ENCODE measurements around the gene REP15. TPM values are rescaled to one million over a fixed set of nuclear protein-coding genes. Genes with fewer than 3 reads are reported as not detected.
A peak's percentile ranks its signal among the peaks of the same experiment; 100 is the strongest.

Gene REP15
- total RNA-seq, 2 donors from 2014 or later: 2.4 to 7.6 TPM

- peak within 1 kb of the TSS; percentile 95 for H3K4me3 ChIP-seq (ENCODE audit: low read length)
- no peaks in the 10 kb centered on the region for H3K36me3 ChIP-seq (ENCODE audit: control insufficient read depth, insufficient read depth, low read length)
- H3K27ac ChIP-seq (ENCODE audit: low read depth, low read length): peak within 1 kb of the TSS; percentile 54
- Mint-ChIP-seq H3K27ac (peak within 1 kb of the TSS; percentile 90), H3K36me3 (ENCODE audit: low read depth) (peaks cover 28% of the 10 kb centered on the region), H3K4me3 (peak within 1 kb of the TSS; percentile 85), H3K9me3 (peaks cover 6% of the 10 kb centered on the region), H3K4me1 (peaks cover 13% of the 10 kb centered on the region), H3K27me3 (ENCODE audit: insufficient read depth) (peaks cover 17% of the 10 kb centered on the region)
- no peaks in the 10 kb centered on the region for H3K4me1 ChIP-seq (ENCODE audit: control insufficient read depth, insufficient read depth, low read length)
- DNase-seq: peak; percentile 98
- WGBS, 2 experiments (ENCODE audit: insufficient coverage in 1 of 2, insufficient read length in 1 of 2): 0% methylated on average over 23 to 46 of the region's 46 CpGs
- H3K9me3 ChIP-seq (ENCODE audit: control insufficient read depth, low read length): no peaks in the 10 kb centered on the region
- TF ChIP-seq, protein P1, sequence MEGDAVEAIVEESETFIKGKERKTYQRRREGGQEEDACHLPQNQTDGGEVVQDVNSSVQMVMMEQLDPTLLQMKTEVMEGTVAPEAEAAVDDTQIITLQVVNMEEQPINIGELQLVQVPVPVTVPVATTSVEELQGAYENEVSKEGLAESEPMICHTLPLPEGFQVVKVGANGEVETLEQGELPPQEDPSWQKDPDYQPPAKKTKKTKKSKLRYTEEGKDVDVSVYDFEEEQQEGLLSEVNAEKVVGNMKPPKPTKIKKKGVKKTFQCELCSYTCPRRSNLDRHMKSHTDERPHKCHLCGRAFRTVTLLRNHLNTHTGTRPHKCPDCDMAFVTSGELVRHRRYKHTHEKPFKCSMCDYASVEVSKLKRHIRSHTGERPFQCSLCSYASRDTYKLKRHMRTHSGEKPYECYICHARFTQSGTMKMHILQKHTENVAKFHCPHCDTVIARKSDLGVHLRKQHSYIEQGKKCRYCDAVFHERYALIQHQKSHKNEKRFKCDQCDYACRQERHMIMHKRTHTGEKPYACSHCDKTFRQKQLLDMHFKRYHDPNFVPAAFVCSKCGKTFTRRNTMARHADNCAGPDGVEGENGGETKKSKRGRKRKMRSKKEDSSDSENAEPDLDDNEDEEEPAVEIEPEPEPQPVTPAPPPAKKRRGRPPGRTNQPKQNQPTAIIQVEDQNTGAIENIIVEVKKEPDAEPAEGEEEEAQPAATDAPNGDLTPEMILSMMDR (conservative IDR thresholded peaks at IDR 0.05): peak; percentile 35
- peak within 1 kb of the TSS; percentile 89 for H3K9ac ChIP-seq (ENCODE audit: extremely low read depth, low read length, poor library complexity, severe bottlenecking)
- H3K27me3 ChIP-seq (ENCODE audit: control insufficient read depth, insufficient read depth, low read length, poor library complexity, severe bottlenecking): no peaks in the 10 kb centered on the region
These were observed 14.5 kb downstream of the REP15 start, which contains the start of gene MRPS35 for GRCh38 chr12:27710592-27711316. TSS of gene MRPS35 (plus strand) at chr12:27710832. CDS start at chr12:27710844, 12 bp downstream.

- H3K4me3 ChIP-seq (ENCODE audit: low read length): peak overlapping the region; percentile 95
- H3K9me3 Mint-ChIP-seq: peaks cover 6% of the 10 kb centered on the region
- TF ChIP-seq, protein P1 (conservative IDR thresholded peaks at IDR 0.05): no peak
- H3K9me3 ChIP-seq (ENCODE audit: control insufficient read depth, low read length): no peaks in the 10 kb centered on the region
- peaks cover 17% of the 10 kb centered on the region for H3K27me3 Mint-ChIP-seq (ENCODE audit: insufficient read depth)
- peak overlapping the region; percentile 54 for H3K27ac ChIP-seq (ENCODE audit: low read depth, low read length)
- H3K9ac ChIP-seq (ENCODE audit: extremely low read depth, low read length, poor library complexity, severe bottlenecking): peak overlapping the region; percentile 89
- WGBS, 2 experiments (ENCODE audit: insufficient coverage in 1 of 2, insufficient read length in 1 of 2): 0 to 3% methylated on average over 7 to 11 of the region's 11 CpGs
- H3K36me3 ChIP-seq (ENCODE audit: control insufficient read depth, insufficient read depth, low read length): peaks cover 1% of the 10 kb centered on the region
- peak overlapping the region; percentile 85 for H3K4me3 Mint-ChIP-seq
- no peak for DNase-seq
- H3K4me1 Mint-ChIP-seq: peaks cover 13% of the 10 kb centered on the region
- no peaks in the 10 kb centered on the region for H3K4me1 ChIP-seq (ENCODE audit: control insufficient read depth, insufficient read depth, low read length)
- H3K27me3 ChIP-seq (ENCODE audit: control insufficient read depth, insufficient read depth, low read length, poor library complexity, severe bottlenecking): no peaks in the 10 kb centered on the region
- H3K27ac Mint-ChIP-seq: peak overlapping the region; percentile 90
- H3K36me3 Mint-ChIP-seq (ENCODE audit: low read depth): peaks cover 32% of the 10 kb centered on the region
These were observed 15.1 kb downstream of the REP15 start for GRCh38 chr12:27711317-27711682.

DNA sequence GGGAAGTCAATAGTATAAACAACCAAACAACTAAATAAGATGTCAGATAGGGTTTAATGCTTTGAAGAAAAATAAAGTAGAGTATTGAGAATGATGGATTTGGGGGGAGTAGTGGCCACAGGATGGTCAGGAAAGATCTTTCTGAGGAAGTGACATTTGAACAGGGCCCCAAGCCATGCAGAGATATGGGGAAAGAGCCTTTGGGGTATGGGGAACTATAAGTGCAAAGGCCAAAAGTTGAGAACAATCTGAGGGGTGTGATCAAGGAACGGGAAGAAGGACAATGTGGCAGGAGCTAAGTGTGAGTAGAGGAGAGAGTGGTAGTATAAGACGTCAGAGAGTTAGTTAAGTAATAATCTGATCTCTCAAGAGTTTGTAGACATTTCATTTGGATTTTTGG, 15.7 kb downstream of the REP15 start:
- Mint-ChIP-seq H3K9me3 (peaks cover 6% of the 10 kb centered on the region), H3K27me3 (ENCODE audit: insufficient read depth) (peaks cover 17% of the 10 kb centered on the region), H3K27ac (no peak overlapping the region), H3K36me3 (ENCODE audit: low read depth) (peaks cover 37% of the 10 kb centered on the region), H3K4me1 (peaks cover 13% of the 10 kb centered on the region), H3K4me3 (peak overlapping the region; percentile 85)
- TF ChIP-seq, protein P1 (conservative IDR thresholded peaks at IDR 0.05): no peak
- Histone ChIP-seq H3K9me3 (ENCODE audit: control insufficient read depth, low read length) (no peaks in the 10 kb centered on the region), H3K4me1 (ENCODE audit: control insufficient read depth, insufficient read depth, low read length) (no peaks in the 10 kb centered on the region), H3K9ac (ENCODE audit: extremely low read depth, low read length, poor library complexity, severe bottlenecking) (no peak overlapping the region), H3K36me3 (ENCODE audit: control insufficient read depth, insufficient read depth, low read length) (peaks cover 8% of the 10 kb centered on the region), H3K27me3 (ENCODE audit: control insufficient read depth, insufficient read depth, low read length, poor library complexity, severe bottlenecking) (no peaks in the 10 kb centered on the region), H3K4me3 (ENCODE audit: low read length) (peak overlapping the region; percentile 95), H3K27ac (ENCODE audit: low read depth, low read length) (no peak overlapping the region)
- WGBS, 2 experiments (ENCODE audit: insufficient coverage in 1 of 2, insufficient read length in 1 of 2): 85 to 93% methylated on average over 2 of the region's 2 CpGs
- DNase-seq: no peak
